Endometrium (tissue), 2 donors: ENCODE results near the gene ATXN7L3.
"Not testable (repeated sequence)": the region's sequence is repeated elsewhere in the genome, so short reads cannot be mapped to it uniquely, and the experiment has no call there.

ENCODE experiments used
- FAIRE-seq: peaks from 2 replicates; lab custom pipeline; 2012; peaks lifted over from hg19 to GRCh38; lab: Jason Lieb, UNC
- donor health status: control.
- donor health status: control.

The ATXN7L3 gene, protein sequence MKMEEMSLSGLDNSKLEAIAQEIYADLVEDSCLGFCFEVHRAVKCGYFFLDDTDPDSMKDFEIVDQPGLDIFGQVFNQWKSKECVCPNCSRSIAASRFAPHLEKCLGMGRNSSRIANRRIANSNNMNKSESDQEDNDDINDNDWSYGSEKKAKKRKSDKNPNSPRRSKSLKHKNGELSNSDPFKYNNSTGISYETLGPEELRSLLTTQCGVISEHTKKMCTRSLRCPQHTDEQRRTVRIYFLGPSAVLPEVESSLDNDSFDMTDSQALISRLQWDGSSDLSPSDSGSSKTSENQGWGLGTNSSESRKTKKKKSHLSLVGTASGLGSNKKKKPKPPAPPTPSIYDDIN

DNA sequence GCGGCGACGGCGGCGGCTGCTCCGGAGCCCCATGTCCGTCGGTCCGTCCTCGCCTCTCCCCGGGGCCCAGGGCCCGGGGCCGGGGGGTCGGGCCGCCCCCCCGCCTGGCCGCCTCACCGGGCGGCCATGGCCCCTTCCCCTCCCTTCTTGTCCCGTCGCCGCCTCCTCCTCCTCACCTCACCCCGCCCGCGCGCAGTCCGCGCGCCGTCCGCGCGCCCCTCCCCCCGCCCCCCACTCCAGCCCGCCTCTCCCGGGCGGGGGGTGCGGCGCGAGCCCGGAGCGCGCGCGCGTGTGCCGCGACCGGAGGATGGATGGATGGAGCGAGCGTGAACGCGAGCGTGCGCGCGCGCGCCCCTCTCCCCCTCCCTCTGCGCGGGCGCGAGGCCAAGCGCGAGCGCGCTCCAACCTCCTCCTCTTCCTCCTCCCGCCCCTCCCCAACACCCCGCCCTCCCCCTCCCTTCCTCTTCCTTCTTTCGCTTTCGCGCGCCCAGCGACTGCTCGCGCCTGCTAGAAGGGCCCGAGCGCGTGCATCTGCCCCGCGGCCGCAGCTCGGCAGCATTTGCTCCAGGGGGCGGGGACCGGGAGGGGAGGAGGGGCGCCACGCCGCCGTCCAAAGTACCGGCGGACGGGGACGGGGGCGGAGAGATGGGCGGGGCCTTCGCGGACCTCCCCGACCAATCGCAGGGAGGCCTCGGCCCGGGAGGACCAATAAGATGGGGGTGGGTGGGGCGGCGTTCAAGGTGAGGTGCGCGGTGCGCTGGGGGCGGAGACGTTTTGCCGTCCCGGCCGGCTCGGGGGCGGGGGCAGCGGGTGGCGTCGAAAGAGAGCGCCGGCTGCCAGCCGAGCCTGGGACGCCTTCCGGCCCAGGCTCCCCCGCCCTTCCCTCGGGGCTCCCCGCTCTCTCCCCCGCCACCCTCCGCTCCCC, at the start of gene ATXN7L3:
Gene ATXN7L3, minus strand, starts transcription at position 332 of the 925 bp plus-strand sequence. CDS start 1,814 bp downstream, outside the sequence.
- FAIRE-seq, result no peak

DNA sequence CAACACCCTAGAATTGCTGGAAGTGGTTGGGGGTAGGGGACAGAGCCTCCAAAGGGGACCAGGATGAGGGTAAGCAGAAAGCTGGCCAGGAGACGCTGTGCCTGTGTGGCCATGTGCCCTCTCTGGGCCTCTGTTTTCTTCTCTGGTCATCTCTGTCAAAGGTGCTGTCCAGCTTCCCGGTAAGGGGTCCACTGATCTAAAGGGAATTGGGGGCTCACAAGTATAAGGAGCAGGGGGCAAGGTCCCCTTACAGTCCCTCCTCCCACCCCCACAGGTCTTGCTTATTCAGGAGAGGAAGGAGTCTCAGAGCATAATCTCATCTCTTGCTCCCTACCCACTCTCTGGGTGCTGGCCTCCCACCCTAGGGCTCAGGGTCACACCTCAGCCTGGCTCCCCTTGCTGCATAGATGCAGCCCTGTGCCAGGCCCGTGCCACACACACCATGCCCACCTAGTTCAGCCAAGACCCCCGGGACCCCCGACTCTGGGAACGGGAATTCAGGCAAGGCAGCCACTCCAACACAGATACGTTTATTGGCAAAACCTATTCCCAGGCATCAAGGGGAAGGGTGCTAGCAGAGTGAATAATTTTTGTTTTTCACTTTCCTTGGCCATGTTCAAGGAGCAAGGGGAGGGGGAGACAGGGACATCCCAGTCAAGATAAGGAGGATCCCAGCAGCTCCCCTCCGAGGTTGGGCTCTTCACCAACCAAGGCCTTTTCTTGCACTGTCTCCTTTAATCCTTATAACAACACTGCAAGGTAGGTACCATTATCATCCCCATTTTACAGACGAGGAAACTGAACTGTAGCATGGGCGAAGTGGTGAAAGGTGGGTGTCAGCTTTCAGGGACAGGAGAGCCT, 48.4 kb upstream of the ATXN7L3 start:
- FAIRE-seq, result no peak

DNA sequence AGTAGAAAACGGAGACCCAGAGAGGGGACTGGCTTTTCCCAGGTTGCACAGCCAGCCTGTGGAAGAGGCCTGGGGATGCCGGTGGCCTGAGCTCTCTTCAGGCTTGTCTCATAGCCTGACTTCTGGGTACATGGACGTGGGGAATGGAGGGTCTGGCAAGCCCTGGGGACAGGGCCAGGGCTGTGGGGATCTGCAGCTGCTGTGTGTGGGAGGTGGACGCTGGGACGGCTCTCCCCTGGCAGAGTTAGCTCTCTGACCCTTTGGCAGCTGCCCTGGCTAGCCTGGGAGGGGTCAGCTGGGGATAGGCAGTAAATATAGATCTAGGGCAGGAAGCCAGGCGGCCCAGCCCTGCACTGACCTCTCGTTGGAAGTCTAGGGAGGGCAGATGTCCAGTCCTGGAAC, 47.8 kb upstream of the ATXN7L3 start:
- no peak for FAIRE-seq

DNA sequence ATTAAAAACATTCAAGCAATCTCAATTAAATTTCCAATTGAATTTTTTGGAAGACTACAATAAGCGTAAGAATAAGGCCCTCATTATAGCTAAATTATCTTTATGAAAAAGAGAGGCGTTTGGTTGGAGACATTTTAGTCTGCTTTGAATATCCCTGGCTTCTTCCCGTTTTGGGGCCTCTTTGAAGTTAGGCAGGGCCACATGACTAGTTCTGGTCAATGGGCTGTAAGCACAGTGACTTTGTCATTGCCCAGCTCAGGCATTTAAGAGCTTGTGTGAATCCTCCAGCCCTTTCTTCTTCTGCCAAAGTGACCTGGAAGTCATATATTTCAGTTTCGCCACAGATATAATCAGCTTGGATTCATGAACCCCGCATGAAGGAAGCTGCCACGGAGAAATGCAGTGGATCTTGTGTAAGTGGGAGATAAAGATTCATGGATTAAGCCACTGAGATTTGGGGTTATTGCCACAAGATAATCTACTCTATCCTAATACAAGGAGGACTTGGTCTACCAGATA, 41.5 kb upstream of the ATXN7L3 start:
- FAIRE-seq, result no peak

DNA sequence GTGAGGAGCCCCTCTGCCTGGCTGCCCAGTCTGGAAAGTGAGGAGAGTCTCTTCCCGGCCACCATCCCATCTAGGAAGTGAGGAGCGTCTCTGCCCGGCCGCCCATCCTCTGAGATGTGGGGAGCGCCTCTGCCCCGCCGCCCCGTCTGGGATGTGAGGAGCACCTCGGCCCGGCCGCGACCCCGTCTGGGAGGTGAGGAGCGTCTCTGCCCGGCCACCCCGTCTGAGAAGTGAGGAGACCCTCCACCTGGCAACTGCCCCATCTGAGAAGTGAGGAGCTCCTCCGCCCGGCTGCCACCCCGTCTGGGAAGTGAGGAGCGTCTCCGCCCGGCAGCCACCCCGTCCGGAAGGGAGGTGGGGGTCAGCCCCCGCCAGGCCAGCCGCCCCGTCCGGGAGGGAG, 38.2 kb upstream of the ATXN7L3 start:
- FAIRE-seq, result not testable (repeated sequence)

DNA sequence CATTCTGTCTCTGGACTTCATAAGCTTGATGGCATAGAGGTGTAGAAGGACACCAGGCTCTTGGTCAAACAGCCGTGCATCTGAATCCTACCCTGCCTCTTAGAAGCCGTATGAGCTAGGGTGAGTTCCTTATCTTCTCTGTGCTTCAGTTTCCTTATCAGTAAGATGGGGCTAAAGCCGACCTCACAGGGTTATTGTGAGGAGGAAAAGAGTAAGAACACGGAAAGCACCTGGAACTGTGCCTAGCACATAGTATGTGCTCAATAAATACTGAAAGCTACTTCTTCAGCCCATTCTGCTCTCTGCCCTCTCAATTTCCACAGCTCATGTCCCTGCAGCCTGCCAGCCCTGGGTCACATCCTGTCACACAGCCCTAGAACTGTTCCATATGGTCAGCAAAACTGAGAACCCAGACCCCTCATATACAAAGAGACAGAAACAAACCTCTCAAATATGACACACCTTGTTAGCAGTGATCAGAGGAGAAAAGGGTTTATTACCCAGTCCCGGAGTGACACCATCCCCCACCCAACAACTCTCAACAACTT, 36.8 kb upstream of the ATXN7L3 start:
- no peak for FAIRE-seq

DNA sequence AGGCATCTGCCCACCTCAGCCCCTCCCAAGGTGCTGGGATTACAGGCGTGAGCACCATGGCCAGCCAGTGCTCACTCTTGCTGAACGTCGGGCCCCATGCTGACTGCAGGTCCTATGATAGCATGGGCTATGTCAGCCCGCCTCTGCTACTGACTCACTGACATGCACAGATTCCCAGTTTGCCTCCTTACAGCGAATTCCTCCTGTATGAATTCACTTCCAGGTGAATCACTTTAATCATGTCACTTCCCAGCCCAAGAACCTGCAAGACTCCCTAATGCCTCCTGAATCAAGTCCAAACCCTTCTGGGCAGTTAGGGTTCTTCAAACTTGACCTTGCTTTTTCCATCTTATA, 35.9 kb upstream of the ATXN7L3 start:
- no peak for FAIRE-seq

DNA sequence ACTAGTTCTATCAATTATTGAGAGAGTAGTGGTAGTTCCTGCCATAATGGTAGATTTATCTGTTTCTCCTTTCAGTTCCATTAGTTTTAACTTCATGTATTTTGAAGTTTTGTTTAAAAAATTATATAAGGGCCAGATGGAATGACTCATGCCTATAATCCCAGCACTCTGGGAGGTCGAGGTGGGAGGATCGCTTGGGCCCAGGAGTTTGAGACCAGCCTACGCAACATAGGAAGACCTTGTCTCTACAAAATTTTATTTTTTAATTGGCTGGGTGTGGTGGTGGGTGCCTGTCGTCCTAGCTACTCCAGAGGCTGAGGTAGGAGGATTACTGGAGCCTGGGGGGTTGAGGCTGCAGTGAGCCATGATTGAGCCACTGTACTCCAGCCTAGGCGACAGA, 33.9 kb upstream of the ATXN7L3 start:
- FAIRE-seq, result no peak

DNA sequence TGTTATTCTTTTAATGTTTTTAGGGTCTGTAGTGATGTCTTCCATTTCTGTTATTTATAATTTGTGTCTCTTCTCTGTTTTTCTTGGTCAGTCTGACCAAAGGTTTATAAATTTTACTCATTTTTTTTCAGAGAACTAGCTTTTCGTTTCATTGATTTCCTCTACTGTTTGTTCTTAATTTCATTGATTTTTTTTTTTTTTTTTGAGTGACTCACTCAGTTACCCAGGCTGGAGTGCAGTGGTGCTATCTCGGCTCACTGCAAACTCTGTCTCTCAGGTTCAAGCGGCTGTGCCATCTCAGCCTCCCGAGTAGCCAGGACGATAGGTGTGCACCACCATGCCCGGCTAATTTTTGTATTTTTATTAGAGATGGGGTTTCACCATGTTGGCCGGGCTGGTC, 32.4 kb upstream of the ATXN7L3 start:
- FAIRE-seq, result no peak

DNA sequence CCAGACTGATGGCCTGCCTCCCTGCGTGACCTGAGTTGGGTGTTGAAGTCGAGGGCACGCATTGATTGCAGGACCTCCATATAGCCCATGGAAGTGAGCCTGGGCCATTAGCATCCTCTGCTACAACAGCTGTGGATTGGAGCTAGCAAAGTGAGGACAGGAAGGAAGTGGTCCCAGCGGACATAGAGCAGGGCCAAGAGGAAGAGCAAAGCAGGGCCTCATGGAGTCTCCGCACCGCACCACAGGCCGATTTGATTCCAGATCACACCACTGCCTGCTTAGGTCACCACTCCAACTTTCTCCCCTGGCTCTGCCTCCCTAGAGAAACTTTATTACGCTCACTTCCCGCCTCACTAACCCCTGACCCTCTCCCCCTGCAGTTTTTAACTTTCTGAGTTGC, 30.5 kb upstream of the ATXN7L3 start:
- no peak for FAIRE-seq

DNA sequence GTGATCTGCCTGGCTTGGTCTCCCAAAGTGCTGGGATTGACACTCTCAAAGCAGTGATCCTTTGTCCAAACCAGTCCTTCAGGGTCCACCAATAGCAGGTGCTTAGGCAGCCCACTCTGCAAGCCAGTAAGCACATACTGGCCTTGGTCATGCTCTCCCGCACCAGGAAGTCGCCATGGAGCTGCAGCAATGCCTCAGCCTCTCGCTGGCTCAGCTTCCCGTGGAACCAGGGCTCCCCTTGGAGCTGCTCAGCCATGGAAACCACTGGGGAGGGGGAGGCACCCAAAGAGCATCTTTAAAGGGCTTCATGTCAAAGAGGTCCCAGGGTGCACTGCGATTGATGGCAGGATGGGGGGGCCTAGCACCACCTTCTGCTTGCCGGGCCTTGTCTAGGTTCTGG, 29.4 kb upstream of the ATXN7L3 start:
- no peak for FAIRE-seq

DNA sequence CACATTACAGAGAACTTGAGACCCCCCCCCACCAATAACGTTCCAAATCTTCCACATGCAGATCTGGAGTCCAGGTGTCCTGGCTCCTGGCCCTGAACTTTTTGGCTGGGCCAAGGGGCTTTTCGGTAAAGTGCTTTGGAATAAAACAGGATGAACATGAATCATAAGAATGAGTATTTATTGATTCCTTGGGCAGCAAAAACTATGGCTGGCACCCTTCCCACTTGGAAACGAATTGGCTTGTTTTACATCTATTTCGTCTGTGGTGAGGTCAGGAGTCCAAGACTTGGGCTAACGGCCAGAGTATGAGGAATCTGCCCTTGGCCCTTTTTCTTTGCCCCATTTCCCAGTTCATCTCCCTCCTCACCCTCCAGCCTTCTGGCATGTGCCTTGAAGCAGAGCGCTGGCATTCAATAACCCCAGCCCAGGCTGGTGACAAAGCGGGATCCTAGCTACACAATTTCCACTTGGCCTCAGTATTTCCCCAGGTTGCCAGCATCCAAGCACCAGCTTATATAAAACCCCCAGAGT, 23.9 kb upstream of the ATXN7L3 start:
- no peak for FAIRE-seq

DNA sequence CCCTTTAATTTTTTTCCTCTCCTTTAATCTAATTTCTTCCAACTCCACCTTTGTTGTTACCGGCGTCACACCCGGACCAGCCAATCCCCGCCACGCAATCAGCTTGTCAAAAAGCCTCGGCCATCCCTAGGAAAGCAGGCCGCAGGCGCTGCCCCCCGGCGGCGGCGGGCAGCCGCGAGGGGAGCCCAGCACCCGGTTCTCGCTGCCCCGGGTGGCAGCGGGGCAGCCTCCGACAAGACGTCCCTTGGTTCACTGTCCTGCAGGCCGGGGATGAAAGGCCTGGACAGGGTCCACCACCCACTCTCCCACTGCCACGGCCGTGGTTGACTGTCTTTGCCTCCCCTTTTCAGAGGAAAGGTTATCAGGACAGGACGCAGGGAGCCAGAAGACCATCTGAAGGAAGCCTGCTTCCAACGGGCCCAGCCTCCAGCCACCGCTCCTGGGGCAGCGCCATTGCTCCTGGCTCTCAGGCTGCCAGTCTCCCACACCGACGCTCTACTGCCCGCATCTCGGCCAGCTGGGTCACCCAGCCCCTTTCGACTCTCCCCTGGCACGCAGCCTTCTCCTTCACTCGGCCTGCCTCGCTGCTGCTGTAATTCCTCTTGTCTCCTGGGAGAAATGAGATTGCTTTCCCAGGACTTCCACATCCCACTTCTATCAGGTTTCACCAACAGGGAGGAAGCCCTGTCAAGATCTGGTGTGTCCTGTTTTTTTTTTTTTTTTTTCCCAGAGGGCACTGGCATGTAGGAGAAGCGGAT, 22.6 kb upstream of the ATXN7L3 start:
- no peak for FAIRE-seq

DNA sequence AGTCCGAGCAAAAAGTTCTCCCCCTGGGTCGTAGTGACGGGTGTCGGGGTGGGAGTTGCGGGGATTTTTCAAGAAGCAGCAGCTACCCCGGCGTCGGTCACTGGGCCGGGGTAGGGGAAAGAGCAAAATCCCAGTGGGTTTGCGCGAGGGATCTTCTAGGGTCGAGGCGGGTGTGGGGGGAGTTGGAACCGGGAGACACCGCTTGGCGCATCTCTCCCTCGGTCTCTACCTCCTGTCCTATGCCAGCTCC, 22.1 kb upstream of the ATXN7L3 start:
- no peak for FAIRE-seq

DNA sequence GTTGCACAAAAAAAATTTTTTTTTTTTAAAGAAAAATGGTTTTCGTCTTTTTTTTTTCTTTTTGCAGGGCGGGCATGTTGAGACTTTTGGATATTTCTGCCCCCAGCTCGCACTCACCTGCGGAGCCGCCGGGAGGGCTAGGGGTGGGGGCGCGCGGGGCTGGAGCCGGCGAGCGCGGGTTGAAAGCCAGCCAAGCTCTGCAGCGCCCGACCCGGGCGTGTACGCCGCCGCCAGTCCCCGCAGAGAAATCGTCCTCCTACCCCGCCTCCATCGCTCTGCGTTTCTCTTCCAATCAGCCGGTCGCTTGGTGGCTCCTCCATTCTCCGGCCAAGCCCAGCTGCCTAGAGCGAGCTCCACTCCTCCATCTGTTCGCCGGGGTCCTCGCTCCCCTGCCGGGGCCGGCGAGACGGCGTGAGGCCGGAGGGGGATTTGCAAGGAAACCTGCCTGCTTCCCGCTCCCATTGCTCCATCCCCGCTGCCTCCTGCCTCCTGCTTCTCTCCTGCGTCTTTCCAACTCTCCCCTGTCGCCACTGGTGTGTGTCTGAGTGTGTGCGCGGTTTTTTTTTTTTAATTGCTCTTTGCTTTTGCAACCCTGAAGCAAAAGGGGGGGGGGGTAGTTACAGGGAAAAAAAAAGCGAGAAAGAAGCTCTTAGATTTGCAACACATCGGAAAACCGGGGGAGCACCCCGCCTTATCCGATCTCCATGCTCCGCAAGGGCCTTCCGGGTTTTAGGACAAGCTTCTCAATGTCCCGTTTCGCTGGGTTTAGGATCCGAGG, 21.6 kb upstream of the ATXN7L3 start:
- no peak for FAIRE-seq

DNA sequence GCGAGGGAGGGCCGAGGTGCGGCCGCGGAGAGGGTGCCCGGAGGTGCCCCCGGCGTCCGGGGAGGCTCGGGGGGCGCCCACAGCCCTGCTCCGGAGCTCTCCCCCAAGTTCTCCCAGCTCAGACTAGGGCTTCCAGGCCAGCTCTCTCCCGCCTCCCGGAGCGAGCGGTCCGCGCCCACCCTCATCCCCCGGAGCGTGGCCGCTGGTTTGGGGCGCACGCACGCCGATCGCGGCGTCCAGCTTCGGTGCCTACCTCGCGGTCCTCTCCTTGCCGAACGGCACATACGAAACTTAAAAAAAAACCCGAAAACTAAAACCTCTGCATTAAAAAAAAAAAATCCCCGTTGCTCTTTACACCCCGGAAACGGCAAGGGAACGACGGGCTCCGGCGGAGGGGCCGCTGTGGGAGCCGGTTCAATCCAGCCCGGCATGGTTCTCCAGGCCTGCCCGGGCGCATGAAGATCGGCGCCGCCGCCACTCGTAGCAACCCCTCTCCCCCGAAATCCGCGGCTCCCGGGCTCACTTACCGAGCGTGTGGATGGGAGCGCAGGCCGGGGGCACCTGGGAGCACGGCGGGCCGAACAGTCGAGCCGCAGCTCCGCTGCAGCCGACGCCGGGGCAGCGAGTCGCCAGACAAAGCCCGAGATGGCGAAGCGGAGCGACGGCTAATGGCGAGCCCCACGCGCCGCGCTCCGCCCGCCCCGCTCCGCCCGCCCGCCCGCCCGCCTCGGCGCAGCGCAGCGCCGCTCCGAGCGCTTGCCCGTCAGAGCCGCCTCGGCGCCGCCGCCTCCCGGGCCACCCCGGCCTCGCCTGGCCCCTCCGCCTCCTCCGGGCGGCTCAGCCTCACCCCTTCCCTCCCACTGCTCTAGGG, 20.8 kb upstream of the ATXN7L3 start:
- FAIRE-seq, result no peak

DNA sequence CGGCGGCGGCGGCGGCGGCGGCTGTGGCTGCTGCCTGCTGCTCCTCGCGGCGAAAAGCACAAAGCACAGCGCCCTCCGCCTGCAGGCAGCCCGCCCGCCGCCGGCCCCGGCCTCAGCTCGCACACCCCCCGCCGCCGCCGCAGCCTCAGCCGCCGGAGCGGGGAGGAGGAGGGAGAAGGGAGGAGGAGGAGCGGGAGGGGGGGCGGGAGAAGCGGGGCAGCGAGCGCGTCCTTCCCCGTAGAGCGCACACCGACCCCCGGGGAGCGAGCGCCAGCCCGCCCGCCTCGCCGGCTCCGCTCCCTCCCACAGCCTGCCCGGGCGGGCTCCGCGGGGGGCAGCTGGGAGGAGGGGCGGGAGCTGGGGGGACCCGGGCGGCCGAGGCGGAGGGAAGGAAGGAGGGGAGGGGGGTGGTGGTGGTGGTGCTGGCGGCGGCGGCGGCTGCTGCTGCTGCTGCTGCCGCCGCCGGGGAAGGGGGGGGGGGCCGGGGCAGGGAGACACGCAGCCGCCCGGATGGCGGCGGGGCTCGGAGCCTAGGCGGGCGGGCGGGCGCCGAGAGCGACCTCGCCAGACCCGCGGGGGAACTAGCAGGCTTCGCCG, 20.0 kb upstream of the ATXN7L3 start, which contains the start of gene UBTF:
Gene UBTF, minus strand, starts transcription at position 60 of the 597 bp plus-strand sequence. CDS start 1,446 bp downstream, outside the sequence.
- FAIRE-seq, result no peak

DNA sequence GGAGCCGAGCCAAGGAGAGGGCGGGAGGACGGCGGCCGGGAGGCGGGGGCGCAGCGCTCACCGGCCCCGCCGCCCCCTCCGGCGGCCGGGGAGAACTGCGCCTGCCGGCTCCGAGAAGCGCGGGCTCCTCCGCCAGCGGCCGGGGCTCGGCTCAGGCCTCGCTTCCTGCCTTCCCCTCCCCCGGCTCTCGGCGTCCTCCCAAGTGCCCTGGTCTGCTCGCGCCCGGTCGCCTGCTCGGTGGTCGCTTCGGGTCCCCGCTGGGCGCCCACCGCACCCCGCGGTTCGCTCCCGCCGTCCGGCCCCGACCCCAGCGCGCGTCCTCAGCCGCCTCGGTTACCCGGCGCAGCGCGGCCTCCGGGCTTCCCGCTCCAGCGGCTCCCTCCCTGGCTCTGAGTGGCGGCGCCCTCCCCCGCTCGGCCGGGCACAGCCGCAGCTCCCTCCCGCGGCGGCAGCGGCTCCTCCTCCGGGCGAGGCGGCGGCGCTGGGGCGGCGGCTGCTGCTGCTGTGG, 19.5 kb upstream of the ATXN7L3 start:
- no peak for FAIRE-seq
